Subcutaneous abdominal adipose tissue (tissue), 5 donors: Measurements from ENCODE around the gene FYB1.

ENCODE experiments used
- H3K27ac ChIP-seq: one replicate; pipeline ENCODE4 v1.7.0; 2013; ENCODE audit warnings: low read depth, mild to moderate bottlenecking, inconsistent platforms, low read length, moderate library complexity
- H3K27me3 ChIP-seq, 5 donors: one replicate each; pipeline ENCODE4 v1.7.0; 2013; ENCODE audit warnings: low read length in 5 of 5, inconsistent platforms in 1 of 5; ENCODE audit not compliant: control insufficient read depth in 5 of 5, insufficient read depth in 4 of 5
- H3K36me3 ChIP-seq, 5 donors: one replicate each; pipeline ENCODE4 v1.7.0; 2013; ENCODE audit warnings: low read length in 5 of 5; ENCODE audit not compliant: control insufficient read depth in 5 of 5, insufficient read depth in 5 of 5
- H3K4me1 ChIP-seq, 5 donors: one replicate each; pipeline ENCODE4 v1.7.0; 2013; ENCODE audit warnings: low read length in 5 of 5, mild to moderate bottlenecking in 3 of 5, moderate library complexity in 1 of 5; ENCODE audit not compliant: control insufficient read depth in 5 of 5, insufficient read depth in 5 of 5
- H3K4me3 ChIP-seq, 5 donors: one replicate each; pipeline ENCODE4 v1.7.0; 2013; ENCODE audit warnings: low read length in 5 of 5, low read depth in 1 of 5
- H3K9ac ChIP-seq, 5 donors: one replicate each; pipeline ENCODE4 v1.7.0; 2013; ENCODE audit warnings: low read length in 5 of 5, mild to moderate bottlenecking in 4 of 5, moderate library complexity in 3 of 5
- H3K9me3 ChIP-seq, 5 donors: one replicate each; pipeline ENCODE4 v1.7.0; 2013; ENCODE audit warnings: low read length in 5 of 5; ENCODE audit not compliant: control insufficient read depth in 5 of 5
- donor health status: healthy.
- donor health status: healthy.
- donor health status: healthy.
- donor health status: healthy.
- donor health status: healthy.

Gene FYB1

GRCh38 chr5:39130716-39131115 is 88.6 kb downstream of the FYB1 start:
- no peak overlapping the region for H3K4me3 ChIP-seq
- no peaks in the 10 kb centered on the region for H3K9me3 ChIP-seq
- H3K27me3 ChIP-seq, result no peaks in the 10 kb centered on the region
- peaks cover 0 to 9% (median 0%) of the 10 kb centered on the region in 5 donors for H3K36me3 ChIP-seq
- H3K27ac ChIP-seq, result no peak overlapping the region
- no peaks in the 10 kb centered on the region for H3K4me1 ChIP-seq
- no peak overlapping the region for H3K9ac ChIP-seq

DNA sequence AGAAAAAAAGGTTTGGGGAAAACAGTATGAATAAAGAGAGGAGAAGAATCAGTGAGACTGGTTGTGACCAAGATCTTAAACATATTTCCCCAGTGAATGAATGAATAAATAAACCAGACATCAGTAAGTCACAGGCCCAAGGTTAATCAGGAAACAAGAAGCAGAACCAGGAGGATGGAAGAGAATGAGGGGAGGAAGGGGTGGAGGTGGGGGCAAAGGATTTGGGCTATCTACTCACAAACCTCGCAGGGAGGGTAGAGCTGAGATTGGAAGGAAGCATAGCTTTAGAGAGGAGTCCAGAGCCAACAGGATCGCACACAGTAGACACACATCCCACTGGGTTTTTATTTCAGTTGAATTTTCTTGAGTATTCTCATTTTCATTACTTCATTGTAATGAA is 97.4 kb downstream of the FYB1 start:
- Histone ChIP-seq H3K27me3 (no peaks in the 10 kb centered on the region), H3K27ac (no peak overlapping the region), H3K9ac (no peak overlapping the region), H3K4me1 (no peaks in the 10 kb centered on the region), H3K36me3 (no peaks in the 10 kb centered on the region), H3K4me3 (no peak overlapping the region), H3K9me3 (no peaks in the 10 kb centered on the region)

- H3K4me1 ChIP-seq, result no peaks in the 10 kb centered on the region
- H3K27ac ChIP-seq, result no peak overlapping the region
- H3K9me3 ChIP-seq, result no peaks in the 10 kb centered on the region
- H3K27me3 ChIP-seq, result no peaks in the 10 kb centered on the region
- H3K4me3 ChIP-seq, result no peak overlapping the region
- H3K36me3 ChIP-seq, result no peaks in the 10 kb centered on the region
- H3K9ac ChIP-seq, result no peak overlapping the region
These were observed 98.0 kb downstream of the FYB1 start for GRCh38 chr5:39121315-39121714.

DNA sequence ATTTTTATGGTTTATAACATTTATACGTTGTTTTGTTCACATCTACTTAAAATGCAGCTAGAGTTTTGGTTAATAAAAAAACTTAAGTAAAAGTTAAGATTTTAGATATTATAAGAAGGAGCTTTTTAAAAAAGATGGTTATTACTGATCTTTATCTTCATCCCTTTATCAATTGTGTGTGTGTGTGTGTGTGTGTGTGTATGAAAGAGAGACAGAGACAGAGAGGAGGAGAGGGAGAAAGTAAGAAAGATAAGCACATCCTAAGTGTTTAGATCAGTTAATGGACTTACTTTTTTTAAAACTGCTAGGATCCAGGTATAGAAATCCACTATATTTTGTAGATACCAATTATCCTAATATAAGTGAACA is 99.3 kb downstream of the FYB1 start:
- Histone ChIP-seq H3K9me3 (no peaks in the 10 kb centered on the region), H3K36me3 (no peaks in the 10 kb centered on the region), H3K4me3 (no peak overlapping the region), H3K27ac (no peak overlapping the region), H3K9ac (no peak overlapping the region), H3K27me3 (no peaks in the 10 kb centered on the region), H3K4me1 (no peaks in the 10 kb centered on the region)

DNA sequence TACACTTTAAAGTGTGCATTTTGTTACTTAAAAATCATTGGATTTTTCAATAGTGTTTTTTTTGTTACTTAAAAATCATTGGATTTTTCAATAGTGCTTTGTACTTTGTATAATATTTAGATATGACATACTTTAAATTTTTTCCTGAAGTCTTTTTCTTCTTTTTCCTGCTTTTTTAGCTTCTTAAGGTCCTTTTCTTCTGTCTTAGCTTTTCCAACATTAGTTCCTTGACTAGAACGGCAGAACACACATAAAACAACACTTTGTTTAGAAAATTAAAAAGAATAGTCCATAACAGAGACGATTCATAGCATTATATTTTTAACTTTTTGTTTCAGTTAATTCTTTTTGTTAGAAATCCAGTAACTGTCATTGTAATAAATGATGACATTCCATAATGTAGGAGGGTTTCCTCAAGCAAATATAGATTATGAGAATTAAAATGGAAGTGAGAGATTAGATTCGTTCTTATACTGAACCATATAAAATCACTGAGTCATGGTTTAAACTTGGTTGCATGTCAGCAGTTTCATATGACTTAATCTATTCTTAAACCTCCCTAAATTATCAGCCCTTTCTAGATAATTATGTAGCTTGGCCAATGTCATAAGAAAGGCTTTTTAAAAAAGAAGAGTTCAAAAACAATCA is 99.8 kb downstream of the FYB1 start:
- Histone ChIP-seq H3K27me3 (no peaks in the 10 kb centered on the region), H3K9ac (no peak overlapping the region), H3K27ac (no peak overlapping the region), H3K4me1 (no peaks in the 10 kb centered on the region), H3K36me3 (no peaks in the 10 kb centered on the region), H3K4me3 (no peak overlapping the region), H3K9me3 (no peaks in the 10 kb centered on the region)

GRCh38 chr5:39118638-39119037 is 100.7 kb downstream of the FYB1 start:
- H3K27ac ChIP-seq, result no peak overlapping the region
- H3K4me3 ChIP-seq, result no peak overlapping the region
- H3K9ac ChIP-seq, result no peak overlapping the region
- no peaks in the 10 kb centered on the region for H3K36me3 ChIP-seq
- H3K27me3 ChIP-seq, result no peaks in the 10 kb centered on the region
- H3K9me3 ChIP-seq, result no peaks in the 10 kb centered on the region
- H3K4me1 ChIP-seq, result no peaks in the 10 kb centered on the region

DNA sequence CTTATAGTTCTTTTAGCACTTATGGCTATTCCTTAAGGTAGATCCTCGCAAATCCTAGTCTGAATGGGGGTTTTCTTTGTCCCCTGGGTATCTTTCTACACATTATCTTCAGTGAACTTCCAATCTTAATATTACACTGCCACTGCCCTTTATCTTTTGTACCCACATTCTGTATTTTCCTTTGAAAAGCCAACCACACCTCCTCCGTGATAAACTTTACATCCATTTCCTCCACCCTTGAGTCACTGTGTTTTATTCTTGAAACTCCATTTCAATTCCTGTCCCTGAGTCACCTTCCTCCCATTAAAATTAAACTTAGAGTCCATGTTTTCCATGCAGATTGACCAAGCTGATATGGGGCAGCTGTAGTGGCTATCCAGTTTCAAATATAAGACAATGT is 102.0 kb downstream of the FYB1 start:
- no peaks in the 10 kb centered on the region for H3K4me1 ChIP-seq
- no peaks in the 10 kb centered on the region for H3K27me3 ChIP-seq
- H3K4me3 ChIP-seq, result no peak overlapping the region
- H3K9ac ChIP-seq, result no peak overlapping the region
- H3K9me3 ChIP-seq, result no peaks in the 10 kb centered on the region
- H3K36me3 ChIP-seq, result no peaks in the 10 kb centered on the region
- H3K27ac ChIP-seq, result no peak overlapping the region

DNA sequence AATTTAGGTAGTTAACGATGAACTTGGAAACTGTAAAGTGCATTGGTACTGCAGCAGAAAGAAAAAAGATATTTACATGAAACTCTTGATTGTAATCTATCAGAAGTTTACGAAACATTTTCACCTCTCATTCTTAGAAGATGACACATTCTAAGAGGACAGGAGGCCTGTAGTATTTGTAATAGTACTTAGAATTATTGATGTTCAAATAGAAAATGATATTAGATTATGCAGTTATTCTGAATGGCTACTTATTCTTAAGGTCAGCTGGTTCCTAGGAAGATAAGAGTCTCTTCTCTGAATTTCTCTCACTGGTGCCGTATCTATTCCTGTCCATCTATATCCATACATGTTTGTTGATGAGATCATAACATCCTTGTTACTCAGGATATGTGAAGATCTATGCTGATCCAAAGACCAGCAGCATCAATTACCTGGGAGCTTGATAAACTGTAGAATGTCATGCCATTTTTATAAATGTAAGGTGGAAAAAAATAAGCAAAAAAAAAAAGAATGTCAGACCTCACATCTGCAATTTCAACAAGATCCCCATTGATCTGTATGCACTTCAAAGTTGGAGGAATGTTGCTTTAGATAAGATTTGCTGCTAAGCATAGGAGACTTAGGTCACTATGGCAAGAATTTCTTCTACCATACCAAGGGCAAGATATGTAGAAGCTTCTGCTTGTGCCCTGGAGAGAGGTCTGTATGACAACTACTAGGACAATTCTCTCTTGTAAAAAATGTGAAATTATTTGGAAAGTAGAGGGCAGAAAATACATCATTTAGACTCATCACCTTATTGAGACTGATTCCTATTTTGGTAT is 102.8 kb downstream of the FYB1 start:
- Histone ChIP-seq H3K9me3 (no peaks in the 10 kb centered on the region), H3K27ac (no peak overlapping the region), H3K36me3 (no peaks in the 10 kb centered on the region), H3K4me1 (no peaks in the 10 kb centered on the region), H3K27me3 (no peaks in the 10 kb centered on the region), H3K9ac (no peak overlapping the region), H3K4me3 (no peak overlapping the region)

DNA sequence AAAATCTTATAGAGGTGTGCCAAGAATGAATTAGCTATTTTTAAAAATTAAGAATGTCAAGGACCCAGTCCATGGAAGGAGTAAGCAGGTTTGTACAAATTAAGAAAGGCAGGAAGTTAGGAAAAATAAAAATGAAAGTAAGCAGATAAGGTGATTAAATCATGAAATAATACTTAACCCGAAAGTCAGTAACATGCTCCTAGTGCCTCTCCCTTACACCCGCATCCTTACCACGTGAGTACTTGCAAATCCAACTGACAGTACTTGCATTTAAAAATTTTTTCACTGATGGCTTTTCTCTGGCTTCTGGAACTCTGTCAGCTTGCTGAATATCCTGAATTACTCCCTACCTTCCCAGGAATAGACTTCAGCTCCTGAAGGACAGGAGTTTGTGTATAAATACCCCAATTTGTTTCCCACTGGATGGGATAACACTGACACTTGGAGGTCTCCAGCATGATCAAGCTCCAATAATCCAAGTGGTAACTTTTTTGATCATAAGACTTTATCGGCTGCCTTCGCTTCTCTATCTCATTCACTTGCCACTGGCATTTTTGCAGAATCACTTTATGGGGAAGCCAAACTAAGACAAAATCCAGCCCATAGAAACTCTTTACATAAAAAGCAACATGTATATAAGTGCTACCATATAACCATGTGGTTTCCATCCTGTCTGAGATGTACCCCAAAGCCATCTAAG is 103.6 kb downstream of the FYB1 start:
- Histone ChIP-seq H3K27me3 (no peaks in the 10 kb centered on the region), H3K27ac (no peak overlapping the region), H3K4me3 (no peak overlapping the region), H3K4me1 (no peaks in the 10 kb centered on the region), H3K9me3 (no peaks in the 10 kb centered on the region), H3K9ac (no peak overlapping the region), H3K36me3 (no peaks in the 10 kb centered on the region)

DNA sequence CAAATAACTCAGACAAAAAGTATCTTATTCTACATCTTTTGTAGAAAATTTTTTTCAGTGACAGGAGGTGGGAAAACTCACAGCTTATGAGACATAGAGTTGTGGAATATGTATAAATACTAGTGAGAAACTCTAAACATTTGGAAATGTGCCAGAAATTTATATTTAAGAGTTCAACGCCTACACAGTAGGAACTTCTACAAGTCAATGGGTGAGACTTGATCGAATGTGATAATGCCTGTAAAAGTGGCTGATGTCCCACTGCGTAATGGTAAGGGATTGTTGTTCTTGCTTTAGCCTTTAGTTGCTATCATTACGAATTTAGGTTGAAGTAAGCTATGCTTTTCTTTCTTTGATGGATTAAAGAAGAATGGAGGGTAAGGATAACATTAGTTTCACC is 105.2 kb downstream of the FYB1 start:
- H3K36me3 ChIP-seq, result peaks cover 0 to 2% (median 0%) of the 10 kb centered on the region in 5 donors
- H3K9ac ChIP-seq, result no peak overlapping the region
- H3K27me3 ChIP-seq, result no peaks in the 10 kb centered on the region
- H3K4me3 ChIP-seq, result no peak overlapping the region
- no peak overlapping the region for H3K27ac ChIP-seq
- no peaks in the 10 kb centered on the region for H3K4me1 ChIP-seq
- no peaks in the 10 kb centered on the region for H3K9me3 ChIP-seq
